Hematopoietic multipotent progenitor cell treated with erythropoietin and hydrocortisone succinate and interleukin-3 and kit ligand, for 4 days (in vitro differentiated cells): ENCODE results near the gene DGKH.
"Not testable (repeated sequence)": the region's sequence is repeated elsewhere in the genome, so short reads cannot be mapped to it uniquely, and the experiment has no call there.

Experiments
- DNase-seq: peaks from one replicate; pipeline ENCODE4 v3.0.0-alpha.2; 2015

Gene DGKH

GRCh38 chr13:42041684-42042035, 6.8 kb upstream of the DGKH start:
- DNase-seq = peak; percentile 66

- no peak for DNase-seq
These were observed 4.8 kb upstream of the DGKH start for GRCh38 chr13:42043676-42044075.

- DNase-seq = no peak
These were observed 2.0 kb upstream of the DGKH start for GRCh38 chr13:42046448-42046847.

- peak; percentile 46 for DNase-seq
These were observed 697 bp upstream of the DGKH start for GRCh38 chr13:42047561-42048341.

GRCh38 chr13:42048684-42049453, 421 bp downstream of the DGKH start:
- DNase-seq = peak; percentile 67

GRCh38 chr13:42049454-42049813, 986 bp downstream of the DGKH start:
- DNase-seq = no peak

- no peak for DNase-seq
These were observed 6.5 kb downstream of the DGKH start for GRCh38 chr13:42054798-42055499.

- no peak for DNase-seq
These were observed 7.1 kb downstream of the DGKH start for GRCh38 chr13:42055500-42056085.

GRCh38 chr13:42056146-42056545, 7.7 kb downstream of the DGKH start:
- DNase-seq = no peak

- no peak for DNase-seq
These were observed 8.1 kb downstream of the DGKH start for GRCh38 chr13:42056583-42056982.

GRCh38 chr13:42057918-42058530, 9.6 kb downstream of the DGKH start:
- DNase-seq = no peak

- DNase-seq = no peak
These were observed 13.5 kb downstream of the DGKH start for GRCh38 chr13:42061943-42062342.

- DNase-seq = no peak
These were observed 14.7 kb downstream of the DGKH start for GRCh38 chr13:42063105-42063504.

- no peak for DNase-seq
These were observed 15.8 kb downstream of the DGKH start for GRCh38 chr13:42064259-42064658.

- DNase-seq = no peak
These were observed 16.5 kb downstream of the DGKH start for GRCh38 chr13:42064966-42065365.

GRCh38 chr13:42065414-42065813, 17.0 kb downstream of the DGKH start:
- no peak for DNase-seq

- no peak for DNase-seq
These were observed 18.1 kb downstream of the DGKH start for GRCh38 chr13:42066542-42066941.

GRCh38 chr13:42068886-42069285, 20.4 kb downstream of the DGKH start:
- no peak for DNase-seq

- not testable (repeated sequence) for DNase-seq
These were observed 22.2 kb downstream of the DGKH start for GRCh38 chr13:42070599-42070998.

- DNase-seq = peak; percentile 16
These were observed 22.7 kb downstream of the DGKH start for GRCh38 chr13:42071179-42071578.

- peak; percentile 89 for DNase-seq
These were observed 23.4 kb downstream of the DGKH start for GRCh38 chr13:42071672-42072419.

- no peak for DNase-seq
These were observed 25.2 kb downstream of the DGKH start for GRCh38 chr13:42073683-42074082.
